ENCODE results near the gene NFIA. TPM values are rescaled to one million over a fixed set of nuclear protein-coding genes. Genes with fewer than 3 reads are reported as not detected.

Gene NFIA
- total RNA-seq, 2 donors from 2014 or later: 61.4 to 86.3 TPM

- WGBS: 68% methylated on average over 2 of the region's 2 CpGs
- Histone ChIP-seq H3K9me3 (no peaks in the 10 kb centered on the region), H3K27me3 (replicated peaks; ENCODE audit: insufficient read depth) (no peaks in the 10 kb centered on the region), H3K4me1 (replicated peaks) (no peaks in the 10 kb centered on the region), H3K27ac (no peak overlapping the region), H3K4me3 (no peak overlapping the region), H3K36me3 (no peaks in the 10 kb centered on the region)
- intact Hi-C loops (cut with DNase I): no loop called here
- TF ChIP-seq POLR2A (IDR thresholded peaks at IDR 0.05): no peak
- no peak for TF ChIP-seq CTCF (IDR thresholded peaks at IDR 0.05)
- no peak for TF ChIP-seq POLR2AphosphoS5 (IDR thresholded peaks at IDR 0.05)
- DNase-seq (ENCODE audit: low spot score): no peak
Measured at GRCh38 chr1:61222240-61222639, 139.9 kb downstream of the NFIA start.

- Histone ChIP-seq H3K4me3 (no peak overlapping the region), H3K27ac (no peak overlapping the region), H3K9me3 (no peaks in the 10 kb centered on the region), H3K27me3 (replicated peaks; ENCODE audit: insufficient read depth) (no peaks in the 10 kb centered on the region), H3K36me3 (no peaks in the 10 kb centered on the region), H3K4me1 (replicated peaks) (no peaks in the 10 kb centered on the region)
- TF ChIP-seq POLR2AphosphoS5 (IDR thresholded peaks at IDR 0.05): no peak
- no peak for TF ChIP-seq POLR2A (IDR thresholded peaks at IDR 0.05)
- no peak for TF ChIP-seq CTCF (IDR thresholded peaks at IDR 0.05)
- no peak for DNase-seq (ENCODE audit: low spot score)
- intact Hi-C loops (cut with DNase I): no loop called here
Measured at GRCh38 chr1:61223140-61223539, 140.8 kb downstream of the NFIA start.

GRCh38 chr1:61224609-61225008 is 142.2 kb downstream of the NFIA start:
- intact Hi-C loops (cut with DNase I): no loop called here
- TF ChIP-seq POLR2AphosphoS5 (IDR thresholded peaks at IDR 0.05) (peak; percentile 22), CTCF (IDR thresholded peaks at IDR 0.05) (no peak)
- Histone ChIP-seq H3K27ac (no peak overlapping the region), H3K27me3 (replicated peaks; ENCODE audit: insufficient read depth) (no peaks in the 10 kb centered on the region), H3K4me1 (replicated peaks) (no peaks in the 10 kb centered on the region), H3K36me3 (no peaks in the 10 kb centered on the region), H3K4me3 (no peak overlapping the region), H3K9me3 (no peaks in the 10 kb centered on the region)
- DNase-seq (ENCODE audit: low spot score): peak; percentile 68
- 71% methylated on average over 1 of the region's 1 CpG for WGBS

GRCh38 chr1:61225478-61225877 is 143.1 kb downstream of the NFIA start:
- Histone ChIP-seq H3K27ac (no peak overlapping the region), H3K27me3 (replicated peaks; ENCODE audit: insufficient read depth) (no peaks in the 10 kb centered on the region), H3K4me1 (replicated peaks) (no peaks in the 10 kb centered on the region), H3K4me3 (no peak overlapping the region), H3K9me3 (no peaks in the 10 kb centered on the region), H3K36me3 (no peaks in the 10 kb centered on the region)
- intact Hi-C loops (cut with DNase I): no loop called here
- DNase-seq (ENCODE audit: low spot score): no peak
- TF ChIP-seq CTCF (IDR thresholded peaks at IDR 0.05) (no peak), POLR2A (IDR thresholded peaks at IDR 0.05) (no peak), POLR2AphosphoS5 (IDR thresholded peaks at IDR 0.05) (no peak)
- WGBS: 95% methylated on average over 9 of the region's 9 CpGs

- WGBS: 50% methylated on average over 12 of the region's 12 CpGs
- DNase-seq (ENCODE audit: low spot score): peak; percentile 13
- Histone ChIP-seq H3K4me3 (no peak overlapping the region), H3K36me3 (no peaks in the 10 kb centered on the region), H3K27ac (no peak overlapping the region), H3K4me1 (replicated peaks) (no peaks in the 10 kb centered on the region), H3K9me3 (no peaks in the 10 kb centered on the region), H3K27me3 (replicated peaks; ENCODE audit: insufficient read depth) (no peaks in the 10 kb centered on the region)
- TF ChIP-seq CTCF (IDR thresholded peaks at IDR 0.05) (no peak), POLR2A (IDR thresholded peaks at IDR 0.05) (no peak), POLR2AphosphoS5 (IDR thresholded peaks at IDR 0.05) (no peak)
- intact Hi-C loops (cut with DNase I): no loop called here
Measured at GRCh38 chr1:61226791-61227567, 144.6 kb downstream of the NFIA start.

Measured in prostate gland (tissue), 2 donors.